K562 (cell line): ENCODE results near the gene ITPR3. TPM values are rescaled to one million over a fixed set of nuclear protein-coding genes. Genes with fewer than 3 reads are reported as not detected.

Source experiments
- ASH1L ChIP-seq: fragments of 450-650 bp; IDR thresholded peaks from 2 replicates; pipeline ENCODE4 v1.6.1; 2018; ENCODE audit warnings: borderline replicate concordance, mild to moderate bottlenecking, low read depth; ENCODE audit not compliant: partially characterized antibody
- ATF3 ChIP-seq, 2 experiments: fragments of 450-650 bp in 1 of 2; sonication (generic) in 1 of 2; formaldehyde crosslinking in 1 of 2; IDR thresholded peaks in 1 of 2; conservative IDR thresholded peaks in 1 of 2; 2 replicates each; pipeline versions ENCODE4 v1.6.1 to v1.8.1; 2016 to 2023; ENCODE audit warnings: mild to moderate bottlenecking in 2 of 2, moderate library complexity in 2 of 2, inconsistent platforms in 1 of 2, missing genetic modification reagents in 1 of 2
- CBX3 ChIP-seq, 2 experiments: IDR thresholded peaks; 1 replicate in 1 of 2; 2 replicates in 1 of 2; pipeline ENCODE4 v1.6.1; 2012; ENCODE audit warnings: inconsistent platforms in 2 of 2, low read length in 2 of 2, borderline replicate concordance in 1 of 2, control low read depth in 1 of 2
- CEBPG ChIP-seq, 3 experiments: fragments of 200-800 bp in 1 of 3; sonication (Bioruptor generic) in 1 of 3; sonication (generic) in 1 of 3; formaldehyde crosslinking in 1 of 3; IDR thresholded peaks in 2 of 3; conservative IDR thresholded peaks in 1 of 3; 2 replicates each; pipeline versions ENCODE4 v1.6.1 to v1.8.0; 2016 to 2022; ENCODE audit warnings: missing compliant biosample characterization in 2 of 3, missing genetic modification characterization in 2 of 3, mild to moderate bottlenecking in 1 of 3, missing genetic modification reagents in 1 of 3
- CREB3 ChIP-seq: fragments of 450-650 bp; conservative IDR thresholded peaks from 2 replicates; pipeline ENCODE4 v1.6.1; 2016; ENCODE audit warnings: missing genetic modification characterization, low read depth, mild to moderate bottlenecking, missing compliant biosample characterization, moderate library complexity
- EZH2 ChIP-seq: IDR thresholded peaks from 2 replicates; pipeline ENCODE4 v1.6.1; 2012; ENCODE audit warnings: low read depth, mild to moderate bottlenecking, inconsistent platforms, low read length, borderline replicate concordance
- HMBOX1 ChIP-seq: sonication (generic); IDR thresholded peaks from 2 replicates; pipeline ENCODE4 v1.6.1; 2016
- IFI16 ChIP-seq: fragments of 250-450 bp; sonication (Bioruptor Pico); IDR thresholded peaks from 2 replicates; pipeline ENCODE4 v2.1.2; 2022; ENCODE audit warnings: mild to moderate bottlenecking, inconsistent platforms
- MCM7 ChIP-seq, 2 experiments: fragments of 450-650 bp; IDR thresholded peaks; 2 replicates each; pipeline ENCODE4 v1.6.1; 2016 to 2018
- NKRF ChIP-seq: fragments of 450-650 bp; IDR thresholded peaks from 2 replicates; pipeline ENCODE4 v1.6.1; 2016; ENCODE audit warnings: borderline replicate concordance
- PCBP1 ChIP-seq: fragments of 200-400 bp; formaldehyde crosslinking; IDR thresholded peaks from 2 replicates; pipeline ENCODE4 v1.6.1; 2018; ENCODE audit warnings: mild to moderate bottlenecking, low read depth, low read length; ENCODE audit not compliant: poor library complexity, severe bottlenecking
- POLR2G ChIP-seq: fragments of 200-400 bp; formaldehyde crosslinking; IDR thresholded peaks from 2 replicates; pipeline ENCODE4 v1.6.1; 2017; ENCODE audit warnings: low read depth, mild to moderate bottlenecking, antibody characterized with exemption, low read length, moderate library complexity
- RBM25 ChIP-seq: fragments of 200-400 bp; formaldehyde crosslinking; IDR thresholded peaks from 2 replicates; pipeline ENCODE4 v1.6.1; 2018; ENCODE audit warnings: low read length, low read depth, moderate library complexity; ENCODE audit not compliant: severe bottlenecking
- SRSF1 ChIP-seq: fragments of 200-400 bp; formaldehyde crosslinking; IDR thresholded peaks from 2 replicates; pipeline ENCODE4 v1.6.1; 2017; ENCODE audit warnings: mild to moderate bottlenecking, low read depth, low read length, moderate library complexity
- TCF7L2 ChIP-seq: fragments of 150-350 bp; IDR thresholded peaks from 2 replicates; pipeline ENCODE4 v1.6.1; 2016; ENCODE audit warnings: low read depth, mild to moderate bottlenecking, low read length, moderate library complexity
- TFAP4 ChIP-seq: sonication (generic); formaldehyde crosslinking; IDR thresholded peaks from 2 replicates; pipeline ENCODE4 v1.8.0; 2022; ENCODE audit warnings: missing genetic modification reagents, mild to moderate bottlenecking, moderate library complexity, borderline replicate concordance
- ZKSCAN8 ChIP-seq: fragments of 200-800 bp; sonication (Bioruptor generic); IDR thresholded peaks from 2 replicates; pipeline ENCODE4 v1.6.1; 2016; ENCODE audit warnings: missing genetic modification characterization, missing compliant biosample characterization
- ZNF239 ChIP-seq: fragments of 250-450 bp; sonication (Bioruptor Pico); IDR thresholded peaks from 2 replicates; pipeline ENCODE4 v1.4.0; 2020; ENCODE audit warnings: mild to moderate bottlenecking
- polyA plus RNA-seq, 8 experiments: library from polyadenylated mRNA; depleted of rRNA in 4 of 8; stranded (reverse) in 5 of 8; unstranded in 3 of 8; fragments of >200 nt; fragmentation: Nextera tagmentation in 2 of 8; fragmentation: Illumina TruSeq in 1 of 8; extraction: Ambion mirVana in 2 of 8; extraction: Trizol in 1 of 8; gene quantifications; 2 replicates each; pipeline versions ENCODE4 v1.2.1 to v1.2.3, GENCODE V29; 2011 to 2014; ENCODE audit warnings: inconsistent platforms in 1 of 8, missing spikeins in 1 of 8
- total RNA-seq, 7 experiments: library from RNA; depleted of rRNA in 6 of 7; stranded (reverse); fragments of >200 nt in 6 of 7; fragmentation: Illumina TruSeq in 2 of 7; extraction: Trizol in 2 of 7; gene quantifications; 2 replicates each; pipeline versions ENCODE4 v1.2.1 to v1.2.3, GENCODE V29; 2011 to 2021; ENCODE audit warnings: low replicate concordance in 1 of 7

Gene ITPR3
- total and polyA plus RNA-seq, 9 of the 15 experiments (the other 6 are each of a cell fraction or from before 2014, with no cell fraction given): 0.39 to 35.7 (median 13.2) TPM

GRCh38 chr6:33711140-33712129, 90.3 kb downstream of the ITPR3 start, which contains the start of gene UQCC2 (continued):
- no peak for TF ChIP-seq MCM7 (IDR thresholded peaks at IDR 0.05)
- TF ChIP-seq ATF3 (IDR thresholded peaks at IDR 0.05): no peak
- peak; percentile 32; the same call in 1 of the 2 replicates for TF ChIP-seq ATF3 (CRISPR knock-in tag; conservative IDR thresholded peaks at IDR 0.05)
- TF ChIP-seq POLR2G: peak; percentile 100
- peak; percentile 90 for TF ChIP-seq TFAP4 (CRISPR knock-in tag)
- no peak for TF ChIP-seq ZKSCAN8 (CRISPR knock-in tag)
- no peak for TF ChIP-seq EZH2
- TF ChIP-seq HMBOX1: no peak
- TF ChIP-seq ZNF239: 0 out of 2 replicates have a peak, but pooled peaks have one; percentile 4
- peak; percentile 80 for TF ChIP-seq PCBP1
- no peak for TF ChIP-seq TCF7L2
- no peak for TF ChIP-seq CREB3 (tag)
- TF ChIP-seq IFI16 (CRISPR knock-in tag): no peak
- TF ChIP-seq ASH1L: no peak
- TF ChIP-seq CEBPG (CRISPR knock-in tag; IDR thresholded peaks at IDR 0.05): no peak; the same call in 1 of the 2 replicates
- TF ChIP-seq CEBPG (tag; conservative IDR thresholded peaks at IDR 0.05 in 1 of 2, IDR thresholded peaks at IDR 0.05 in 1 of 2): no peak
- TF ChIP-seq SRSF1: 0 out of 2 replicates have a peak, but pooled peaks have one; percentile 44
- peak; percentile 75; the same call in 1 of the 2 replicates for TF ChIP-seq NKRF
- no peak; a peak in 1 of 3 replicates for TF ChIP-seq CBX3 (IDR thresholded peaks at IDR 0.05; ENCODE audit: borderline replicate concordance in 1 of 2, low read length in 2 of 2)
- TF ChIP-seq RBM25: no peak
